HG02870 (cell line): ENCODE results near the gene TGFBI.

Source experiments
- ATAC-seq: cut with Tn5 transposase; IDR thresholded peaks from one replicate; pipeline ENCODE4 v1.9.1; 2021; ENCODE audit warnings: mild to moderate bottlenecking, moderate library complexity; ENCODE audit not compliant: unreplicated experiment

The TGFBI gene

DNA sequence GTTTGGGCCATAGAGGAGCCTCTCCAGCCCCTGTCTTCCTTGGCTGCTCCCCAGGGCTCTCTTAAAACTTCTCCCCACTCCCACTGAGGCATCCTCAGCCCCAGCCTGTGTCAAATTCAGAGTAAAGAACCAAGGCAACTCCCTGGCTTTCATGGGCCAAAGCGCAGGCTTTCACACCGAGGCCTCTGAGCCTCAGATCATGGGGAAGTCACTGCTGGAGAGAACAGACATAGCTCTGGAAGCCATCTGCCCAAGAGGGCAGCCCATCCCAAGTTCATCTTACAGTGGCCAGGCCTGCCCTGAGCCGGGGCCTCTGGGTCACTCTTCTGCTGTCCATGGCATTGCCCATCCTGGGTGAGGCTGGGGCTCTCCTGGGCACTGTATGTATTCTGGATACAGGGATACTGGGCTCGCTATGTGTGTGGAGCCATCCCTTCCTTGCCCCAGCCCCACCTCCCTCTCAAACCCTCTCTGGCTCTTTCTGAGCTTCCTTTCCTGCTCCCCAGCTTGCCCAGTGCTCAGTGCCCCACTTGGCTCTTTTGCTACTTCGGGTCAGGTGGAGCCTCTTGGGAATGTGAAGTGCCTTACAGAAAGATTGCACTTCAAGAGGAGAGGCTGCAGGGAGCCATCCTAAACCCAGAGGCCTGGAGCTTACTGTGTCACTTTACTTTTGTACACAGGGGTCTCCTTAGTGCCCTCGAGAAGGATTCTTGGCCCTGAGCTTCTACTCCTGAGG lies 33.0 kb downstream of the TGFBI start:
- ATAC-seq = no peak

DNA sequence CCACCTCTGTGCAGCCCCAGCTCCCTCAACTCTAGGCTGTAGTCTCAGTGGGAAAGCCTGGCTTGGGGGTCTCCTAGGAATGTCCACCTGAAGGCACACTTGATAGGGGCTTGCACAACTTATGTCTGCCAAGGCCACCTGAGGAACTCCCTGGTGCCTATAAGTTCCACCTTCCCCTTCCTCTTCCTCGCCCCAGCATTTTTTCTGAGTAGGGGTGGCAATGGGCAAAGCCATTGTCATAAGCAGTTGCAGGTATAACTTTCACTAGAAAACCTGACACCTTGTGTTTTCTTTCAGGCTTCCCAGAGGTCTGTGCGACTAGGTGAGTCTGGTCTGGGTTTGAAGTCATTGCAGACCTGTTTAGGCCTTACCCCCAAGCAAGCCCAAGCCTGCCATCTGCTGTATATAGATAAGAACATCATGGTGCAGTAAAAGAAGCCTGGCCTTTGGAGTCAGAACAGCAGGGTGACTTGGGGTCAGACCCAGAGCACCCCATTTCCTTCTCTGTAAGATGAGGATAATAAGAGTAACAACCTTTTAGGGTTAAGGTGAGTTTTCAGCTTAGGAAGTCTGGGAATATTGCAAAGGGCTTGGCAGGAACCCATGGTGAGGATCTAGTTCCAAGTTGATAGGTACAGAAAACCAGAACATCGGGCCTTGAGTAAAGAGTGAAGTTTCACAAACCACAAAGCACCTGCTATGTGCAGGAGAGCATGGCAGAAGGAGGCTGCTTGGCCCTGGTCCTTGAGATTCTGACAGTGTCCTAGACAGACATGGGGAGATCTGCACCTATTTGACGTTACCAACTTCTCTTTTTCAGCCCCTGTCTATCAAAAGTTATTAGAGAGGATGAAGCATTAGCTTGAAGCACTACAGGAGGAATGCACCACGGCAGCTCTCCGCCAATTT lies 33.8 kb downstream of the TGFBI start:
- ATAC-seq = peak; percentile 85

DNA sequence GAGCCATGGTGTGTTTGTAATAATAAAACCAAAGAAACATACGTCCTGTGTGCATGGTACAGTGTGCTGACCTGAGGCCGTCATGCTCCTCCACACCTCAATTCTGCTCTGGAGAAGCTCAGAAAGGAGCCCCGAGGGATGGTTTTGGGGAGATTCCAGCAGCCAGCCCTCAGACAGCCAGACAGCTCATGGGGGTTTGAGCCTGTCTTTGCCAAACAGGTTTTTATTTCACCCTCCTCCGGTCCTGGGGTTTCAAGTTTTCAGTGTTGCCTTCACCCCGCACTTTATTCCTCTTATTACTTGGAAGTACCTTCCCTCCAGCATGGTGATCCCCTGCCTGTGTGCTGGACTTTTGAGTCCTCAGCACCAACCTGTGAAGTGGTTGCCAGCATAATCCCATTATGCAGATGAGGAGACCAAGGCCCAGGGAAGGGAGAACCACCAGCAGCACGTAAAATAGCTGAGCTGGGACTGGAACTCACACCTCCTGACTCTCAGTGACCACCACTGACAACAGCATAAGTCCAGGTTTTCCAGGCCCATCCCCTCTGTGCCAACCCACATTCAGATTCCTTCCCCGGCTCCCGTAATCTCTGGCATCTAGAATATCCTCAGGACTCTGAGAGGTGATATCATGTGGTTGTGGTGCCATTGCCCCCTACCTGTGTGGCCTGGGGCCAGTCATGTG lies 35.1 kb downstream of the TGFBI start:
- no peak for ATAC-seq

DNA sequence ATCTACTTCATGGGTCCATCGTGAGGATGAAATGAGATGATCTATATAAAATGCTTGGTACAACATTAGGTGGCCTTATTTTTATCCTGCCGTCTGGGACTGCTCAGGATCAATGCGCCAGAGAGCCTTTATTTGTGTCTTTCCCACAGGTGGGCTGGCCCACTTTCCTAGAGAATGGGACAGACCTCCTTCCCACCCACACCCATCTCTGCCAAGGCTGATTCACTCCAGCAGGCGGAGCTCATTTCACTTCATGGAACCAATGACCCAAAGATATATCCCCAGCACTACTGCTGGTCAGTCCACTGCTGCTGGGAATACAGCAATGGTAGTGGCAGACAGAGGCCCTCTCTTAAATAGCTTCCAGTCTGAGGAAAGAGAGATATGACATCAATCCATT lies 35.7 kb downstream of the TGFBI start:
- ATAC-seq = no peak

DNA sequence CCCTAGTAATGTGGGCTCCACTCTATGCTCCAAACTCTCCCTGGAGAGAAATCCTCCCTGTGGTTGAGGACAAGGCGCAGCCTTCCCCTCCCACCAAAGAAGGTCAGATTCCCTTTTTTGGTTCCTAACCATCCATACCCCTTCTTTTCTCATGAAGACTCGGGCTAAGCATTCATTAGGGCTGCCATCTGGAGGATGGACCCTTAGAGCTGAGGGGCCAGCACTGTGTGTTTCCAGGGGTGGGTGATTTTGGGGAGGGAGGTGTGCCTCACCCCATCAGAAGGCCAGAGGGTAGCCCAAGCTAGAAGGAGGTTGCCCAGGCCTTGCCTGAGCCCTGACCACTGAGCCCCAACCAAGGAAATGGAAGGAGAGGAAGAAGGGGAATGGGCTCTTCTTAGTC lies 36.8 kb downstream of the TGFBI start:
- ATAC-seq = no peak

DNA sequence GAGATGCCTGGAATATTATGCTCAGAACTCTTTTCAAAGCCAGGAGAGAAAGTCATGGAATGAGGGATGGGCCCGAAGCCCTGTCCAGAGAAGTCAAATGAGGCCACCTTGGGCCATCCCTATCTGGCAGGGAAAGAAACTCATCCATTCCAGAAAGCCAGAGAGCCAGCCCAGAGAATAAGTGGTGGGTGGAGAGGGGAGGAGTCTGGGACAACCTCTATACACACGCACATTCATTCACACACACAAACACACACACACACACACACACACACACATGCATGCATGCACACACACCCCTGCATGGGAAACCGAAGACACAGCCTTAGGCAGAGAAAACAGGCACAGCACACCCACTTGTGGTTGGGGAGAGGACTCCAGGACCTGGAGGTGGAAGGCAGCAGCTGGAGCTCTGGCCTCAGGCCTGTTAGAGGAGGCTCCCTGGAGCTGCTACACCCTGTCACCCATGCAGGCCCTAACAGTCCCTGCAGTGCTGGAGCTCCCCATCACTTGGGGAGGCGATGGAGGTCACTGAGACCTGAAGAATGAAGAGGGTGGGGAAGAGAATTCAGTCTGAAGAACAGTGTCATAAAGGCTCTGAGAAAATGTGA lies 38.0 kb downstream of the TGFBI start:
- ATAC-seq = no peak

DNA sequence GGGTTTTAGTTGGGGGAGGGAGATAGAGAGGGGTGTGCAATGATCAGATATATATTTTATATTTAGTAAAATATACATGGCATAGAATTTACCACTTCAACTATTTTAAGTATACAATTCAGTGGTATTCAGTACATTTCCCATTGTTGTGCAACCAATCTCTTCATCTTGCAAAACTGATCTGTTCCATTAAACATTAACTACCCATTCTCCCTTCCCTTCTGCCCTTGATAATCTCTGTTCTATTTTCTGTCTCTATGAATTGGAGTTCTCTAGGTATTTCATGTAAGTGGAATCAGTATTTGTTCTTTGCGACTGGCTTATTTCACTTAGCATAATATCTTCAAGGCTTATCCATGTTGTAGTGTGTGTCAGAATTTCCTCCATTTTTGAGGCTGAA lies 38.6 kb downstream of the TGFBI start:
- ATAC-seq = no peak

DNA sequence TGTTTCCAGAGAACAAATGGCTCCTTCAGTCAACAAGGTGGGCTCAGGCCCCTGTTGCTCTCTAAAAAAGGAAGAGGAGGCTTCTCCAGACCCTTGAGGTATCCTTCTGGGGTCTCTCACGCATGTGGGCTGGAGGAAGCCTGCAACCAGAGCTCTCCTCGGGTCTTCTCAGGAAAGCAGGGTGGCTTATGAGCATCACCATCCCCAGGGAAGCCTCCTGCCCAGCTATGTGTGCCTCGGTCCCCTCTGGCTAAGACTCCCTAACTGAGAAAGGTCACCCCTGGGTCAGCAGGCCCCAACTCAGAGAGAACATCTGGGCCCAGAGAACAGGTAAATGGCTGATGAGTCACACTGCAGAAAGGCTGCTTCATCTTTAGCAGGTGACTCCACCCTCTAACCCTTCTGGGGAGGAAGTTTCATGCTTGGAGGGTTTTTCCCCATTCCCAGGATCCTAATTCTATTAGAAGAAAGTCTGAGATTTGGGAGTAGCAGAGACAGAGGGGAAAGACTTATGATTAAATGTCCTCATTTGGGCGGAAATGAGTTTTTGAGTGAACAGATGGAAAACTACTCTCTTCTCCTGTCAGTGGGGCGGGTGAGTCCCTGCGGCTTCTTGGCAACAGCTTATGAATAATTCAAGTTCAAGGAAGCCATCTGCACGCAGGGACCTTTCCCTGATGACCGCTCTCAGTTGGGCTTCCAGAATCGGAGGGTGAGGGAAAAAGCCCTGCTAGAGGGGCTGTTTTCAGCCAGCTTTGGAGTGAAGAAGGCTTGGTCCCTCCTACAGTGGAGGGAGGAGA lies 41.9 kb downstream of the TGFBI start:
- ATAC-seq = no peak

DNA sequence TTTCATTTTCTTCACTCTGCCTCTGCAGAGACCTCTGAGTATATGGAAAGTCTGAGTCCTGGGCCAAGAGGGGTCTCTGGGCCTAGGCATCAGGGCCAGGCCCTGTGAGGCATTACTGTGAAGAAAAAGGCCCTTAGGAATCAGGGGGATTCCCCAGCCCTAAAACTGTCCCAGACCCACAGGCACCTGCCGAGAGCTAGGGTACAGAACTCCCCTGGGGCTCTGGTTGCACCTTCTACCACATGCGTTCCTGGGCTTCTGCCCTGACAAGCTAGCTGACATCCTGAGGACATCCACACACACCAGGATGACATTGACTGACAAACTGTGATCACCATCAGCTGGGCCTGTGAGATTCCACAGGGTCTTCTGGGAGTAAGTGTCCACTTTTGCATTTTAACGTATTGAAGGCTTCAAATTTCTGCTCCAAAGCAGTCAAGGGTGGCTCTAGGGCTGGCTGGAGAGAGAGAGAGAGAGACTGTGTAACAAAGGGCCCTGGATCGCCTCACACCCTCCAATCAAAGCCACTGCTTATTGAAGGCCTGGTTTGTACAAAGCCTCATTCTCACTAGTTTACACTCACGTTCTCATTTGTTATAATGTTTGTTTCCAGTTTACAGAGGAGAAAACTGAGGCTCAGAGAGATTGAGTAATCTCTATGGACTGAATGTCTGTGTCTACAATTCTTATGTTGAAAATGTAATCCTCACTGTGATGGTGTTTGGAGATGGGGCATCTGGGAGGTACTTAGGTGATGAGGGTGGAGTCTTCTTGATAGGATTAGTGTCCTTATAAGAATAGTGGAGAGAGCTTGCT lies 45.1 kb downstream of the TGFBI start:
- ATAC-seq = no peak

DNA sequence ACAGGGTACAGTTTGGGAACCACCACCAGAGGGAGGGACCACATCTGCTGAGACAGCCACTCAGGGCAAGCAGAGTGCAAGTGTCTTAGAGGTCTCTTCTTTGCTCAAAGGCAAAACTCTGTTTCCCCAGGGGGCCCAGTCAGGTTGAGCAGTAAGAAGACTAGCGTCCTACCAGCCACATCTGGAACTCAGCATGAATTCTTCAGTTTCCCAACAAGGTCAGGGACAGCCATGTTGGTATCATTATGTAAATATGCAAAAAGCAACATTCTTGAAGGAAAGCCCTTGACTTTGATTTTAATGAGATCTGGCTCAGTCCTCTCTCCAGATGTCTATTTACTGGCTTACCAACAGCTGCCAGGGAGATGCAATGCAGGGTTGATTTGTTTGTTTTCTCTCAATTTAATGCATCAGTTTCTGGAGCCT lies 46.7 kb downstream of the TGFBI start:
- no peak for ATAC-seq

DNA sequence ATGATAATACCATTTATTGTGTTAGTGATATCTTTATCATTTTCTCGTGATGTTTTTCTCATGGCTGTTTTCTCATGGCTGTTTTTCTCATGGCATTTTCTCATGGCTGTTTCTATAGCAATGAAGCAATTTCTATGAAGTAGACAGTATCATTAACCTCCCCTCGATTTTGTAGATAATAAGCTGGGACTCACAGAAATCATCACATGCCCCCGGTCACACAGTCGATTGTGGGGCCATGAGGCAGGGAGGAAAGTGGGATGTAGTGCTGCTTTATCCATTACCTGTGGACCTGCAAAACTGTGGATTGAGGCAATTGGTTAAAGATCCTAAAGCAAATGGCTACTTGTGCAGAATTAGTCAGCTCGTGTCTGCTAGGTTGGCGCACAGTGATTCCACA lies 47.3 kb downstream of the TGFBI start:
- ATAC-seq = no peak

DNA sequence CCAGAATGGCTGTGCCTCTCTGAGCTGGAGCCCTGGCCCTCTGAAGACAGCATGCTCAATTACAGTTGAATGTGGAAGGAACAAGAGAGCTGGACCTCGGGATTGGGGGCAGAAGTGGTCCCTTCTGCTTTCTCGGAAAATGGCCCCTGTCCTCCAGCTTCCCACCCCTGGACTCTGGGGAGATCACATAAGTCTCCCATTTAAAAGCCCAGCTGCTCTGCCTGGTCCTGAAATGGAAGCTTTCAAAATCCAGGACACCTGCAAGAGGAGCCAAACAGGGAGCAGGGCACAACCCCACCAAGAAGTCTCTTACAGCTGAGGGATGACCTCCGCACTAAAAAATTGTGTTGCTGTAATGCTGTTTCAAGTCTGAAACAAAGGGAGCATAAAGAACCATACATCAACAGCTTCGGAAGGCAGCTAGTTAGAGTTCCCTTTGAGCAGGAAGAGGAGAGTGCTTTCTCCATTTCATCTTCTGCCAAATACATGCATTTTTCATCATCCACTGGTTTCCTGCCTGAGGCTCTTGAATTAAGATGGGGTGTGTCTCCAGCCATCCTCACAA lies 48.2 kb downstream of the TGFBI start:
- ATAC-seq = no peak

DNA sequence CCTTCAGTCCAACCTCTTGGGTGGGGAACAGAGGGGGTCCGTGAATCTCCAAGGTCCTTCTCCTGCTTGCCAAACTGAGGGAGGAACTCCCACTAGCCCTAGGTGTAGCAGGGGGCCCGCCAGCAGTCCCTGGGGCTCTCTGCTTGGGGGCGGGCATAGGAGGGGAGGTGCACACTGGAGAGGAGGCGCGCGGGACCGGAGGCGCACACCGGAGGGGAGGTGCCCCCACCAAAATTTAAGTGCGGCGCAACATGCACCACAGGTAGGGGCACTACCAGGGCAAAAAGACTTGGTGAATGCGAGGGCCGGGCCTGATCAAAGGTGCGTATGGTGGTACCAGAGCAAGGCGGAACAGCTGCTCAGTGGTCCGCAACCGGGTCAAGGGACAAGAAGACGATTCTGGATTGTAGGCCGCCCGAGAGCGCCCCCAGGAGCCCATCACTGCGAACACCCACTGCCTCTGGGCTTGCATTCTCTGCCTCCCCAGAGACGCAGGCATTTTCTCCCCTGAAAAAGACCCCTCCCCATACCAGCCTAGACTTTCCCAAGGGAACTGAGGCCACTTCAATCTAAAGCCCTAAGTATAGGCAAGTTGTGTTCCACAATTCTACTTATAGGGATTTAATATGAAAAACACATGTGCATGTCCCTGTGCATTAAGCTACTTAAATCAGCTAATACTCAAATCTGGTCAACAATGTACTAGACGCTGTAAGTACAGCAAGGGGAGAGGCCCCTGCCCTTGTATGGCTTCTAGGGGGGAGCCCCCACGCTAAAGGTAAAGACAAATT lies 50.6 kb downstream of the TGFBI start:
- no peak for ATAC-seq

DNA sequence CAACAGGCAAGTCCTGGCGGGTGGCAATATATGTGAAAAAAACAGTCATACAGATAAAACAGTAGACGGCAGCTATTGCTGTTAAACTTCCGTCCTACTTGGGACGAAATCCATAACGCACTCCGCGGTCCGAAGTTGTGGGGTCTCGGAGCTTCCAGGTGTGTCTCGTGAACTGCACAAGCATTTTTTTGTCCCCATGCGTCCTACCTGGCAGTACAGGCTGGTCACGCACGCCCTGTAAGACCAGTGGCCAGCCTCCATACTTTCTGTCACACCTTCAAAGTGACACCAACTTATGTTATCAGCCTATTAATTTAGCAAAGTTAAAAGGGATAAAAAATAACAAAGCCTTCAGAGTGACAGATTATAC lies 51.3 kb downstream of the TGFBI start:
- peak; percentile 3 for ATAC-seq

DNA sequence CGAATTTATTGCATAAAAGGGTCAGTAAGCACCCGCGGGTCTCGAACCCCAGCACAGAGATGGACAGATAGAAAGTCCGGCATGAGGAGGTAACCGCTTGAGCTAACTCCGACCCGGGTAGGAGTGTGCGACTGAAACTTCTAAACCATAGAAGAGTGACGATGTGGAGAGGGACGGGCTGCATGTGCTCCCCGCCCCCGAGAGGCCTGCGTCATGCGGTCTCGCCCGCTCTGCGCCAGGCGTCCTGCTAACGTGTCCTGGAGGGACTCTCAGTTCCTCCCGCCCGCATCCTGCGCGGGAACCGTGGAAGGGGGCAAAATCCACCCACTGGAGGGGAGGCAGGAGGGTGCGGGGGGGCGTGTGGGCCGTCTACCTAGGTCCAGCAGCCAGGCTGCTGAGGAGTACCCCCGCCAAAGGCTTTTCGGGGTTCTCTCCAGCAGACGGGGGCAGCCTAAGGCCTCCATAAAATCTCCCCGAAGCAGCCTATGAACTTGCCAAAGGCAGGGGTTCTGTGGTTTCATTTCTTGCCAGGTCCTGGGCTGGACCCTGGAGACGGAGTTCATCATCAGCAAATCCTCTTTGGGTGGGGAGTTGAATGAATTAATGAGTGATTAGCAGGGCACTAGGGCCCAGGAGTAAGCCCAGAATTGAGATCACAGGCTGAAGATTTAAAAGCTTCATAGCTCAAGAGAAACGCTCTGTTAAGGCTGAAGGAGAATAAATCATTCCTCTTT lies 51.9 kb downstream of the TGFBI start:
- ATAC-seq = peak; percentile 97

DNA sequence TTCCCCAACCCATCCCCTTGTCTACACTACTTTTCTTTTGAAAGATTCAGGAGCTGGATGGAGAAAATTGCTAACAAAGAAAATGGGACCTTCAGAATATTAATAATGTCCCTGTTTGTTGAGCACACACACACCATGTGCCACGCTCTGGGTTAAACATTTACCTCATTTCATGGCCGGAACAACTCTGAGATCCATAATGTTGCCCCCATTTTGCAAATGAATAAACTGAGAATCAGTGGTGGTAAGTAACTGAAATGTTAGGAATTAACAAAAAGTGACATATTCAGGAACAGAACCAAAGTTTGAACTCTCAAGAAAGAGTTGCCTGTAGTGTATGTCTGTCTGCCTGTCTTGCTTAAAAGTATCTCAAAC lies 52.4 kb downstream of the TGFBI start:
- ATAC-seq = no peak

DNA sequence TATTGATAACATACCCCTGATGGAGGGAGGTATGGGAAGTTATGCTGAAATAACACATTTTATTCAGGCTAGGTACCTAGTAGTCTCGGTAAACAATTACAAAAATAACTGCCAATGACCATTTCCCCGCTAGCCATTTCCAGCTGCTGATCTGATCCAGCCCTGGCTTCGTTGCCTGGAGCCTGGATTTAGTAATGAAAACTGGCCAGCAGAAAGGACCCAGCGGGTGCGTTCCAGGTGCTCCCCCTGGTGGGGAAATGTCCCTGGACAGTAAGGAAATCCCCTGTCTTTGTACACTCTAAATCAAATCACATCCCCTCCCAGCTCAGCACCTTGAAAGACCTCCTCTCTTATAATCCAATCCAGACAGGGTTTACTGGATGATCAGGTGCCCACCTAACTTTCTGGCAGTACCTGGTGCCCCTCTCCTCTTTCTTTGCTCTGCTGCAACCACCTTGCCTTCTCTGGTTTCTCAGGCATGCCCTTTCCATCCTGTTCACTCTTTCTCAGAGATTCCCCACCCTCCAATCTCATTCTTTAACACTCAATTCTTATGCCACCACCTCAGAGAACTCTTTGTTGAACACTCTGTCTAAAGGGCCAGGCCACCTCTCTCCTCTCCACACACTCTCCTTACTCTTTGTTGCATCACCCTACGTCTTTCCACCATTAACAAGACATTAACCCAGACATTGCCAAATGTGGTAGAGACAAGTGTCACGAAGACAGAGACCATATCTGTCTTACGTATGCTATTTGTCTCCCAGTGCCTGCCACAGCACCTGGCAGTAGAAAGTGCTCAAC lies 53.8 kb downstream of the TGFBI start:
- ATAC-seq = no peak
